ENCODE results near the gene LYZ. TPM values are rescaled to one million over a fixed set of nuclear protein-coding genes. Genes with fewer than 3 reads are reported as not detected.

The LYZ gene
- total RNA-seq, 1 experiment from 2014 or later = not detected

DNA sequence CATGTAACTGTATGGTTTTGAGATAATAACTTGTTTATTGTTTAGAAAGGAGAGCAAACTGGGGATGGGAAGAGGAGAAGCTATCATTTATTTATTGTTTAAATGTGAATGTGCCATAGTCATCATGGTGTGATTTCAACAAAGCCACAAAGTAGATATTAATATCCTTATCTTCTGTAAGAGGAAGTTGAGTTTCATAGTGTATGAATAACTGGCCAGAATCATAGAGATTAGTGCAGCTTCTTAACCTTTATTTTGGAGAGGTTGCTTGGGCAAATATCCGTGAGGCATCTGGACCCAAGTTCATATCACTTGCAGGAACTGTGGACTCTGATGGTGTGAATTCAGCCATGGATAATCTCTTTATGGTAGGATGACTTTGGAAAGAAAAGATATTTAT is 26.8 kb upstream of the LYZ start:
- H3K23me2 ChIP-seq (ENCODE audit: insufficient read length, low read depth, low read length, poor library complexity, severe bottlenecking) = no peaks in the 10 kb centered on the region
- WGBS (ENCODE audit: extremely low coverage, insufficient read length, low lambda C conversion rate) = no CpG with 5 or more reads among the region's 1 CpG
- no peak overlapping the region for H2BK120ac ChIP-seq (ENCODE audit: low read depth, low read length, poor library complexity, severe bottlenecking)
- no peak overlapping the region for H3K56ac ChIP-seq (ENCODE audit: insufficient read length, low read depth, low read length)
- no peak overlapping the region for H4K91ac ChIP-seq (ENCODE audit: insufficient read length, low read depth, low read length)
- TF ChIP-seq, protein P1, sequence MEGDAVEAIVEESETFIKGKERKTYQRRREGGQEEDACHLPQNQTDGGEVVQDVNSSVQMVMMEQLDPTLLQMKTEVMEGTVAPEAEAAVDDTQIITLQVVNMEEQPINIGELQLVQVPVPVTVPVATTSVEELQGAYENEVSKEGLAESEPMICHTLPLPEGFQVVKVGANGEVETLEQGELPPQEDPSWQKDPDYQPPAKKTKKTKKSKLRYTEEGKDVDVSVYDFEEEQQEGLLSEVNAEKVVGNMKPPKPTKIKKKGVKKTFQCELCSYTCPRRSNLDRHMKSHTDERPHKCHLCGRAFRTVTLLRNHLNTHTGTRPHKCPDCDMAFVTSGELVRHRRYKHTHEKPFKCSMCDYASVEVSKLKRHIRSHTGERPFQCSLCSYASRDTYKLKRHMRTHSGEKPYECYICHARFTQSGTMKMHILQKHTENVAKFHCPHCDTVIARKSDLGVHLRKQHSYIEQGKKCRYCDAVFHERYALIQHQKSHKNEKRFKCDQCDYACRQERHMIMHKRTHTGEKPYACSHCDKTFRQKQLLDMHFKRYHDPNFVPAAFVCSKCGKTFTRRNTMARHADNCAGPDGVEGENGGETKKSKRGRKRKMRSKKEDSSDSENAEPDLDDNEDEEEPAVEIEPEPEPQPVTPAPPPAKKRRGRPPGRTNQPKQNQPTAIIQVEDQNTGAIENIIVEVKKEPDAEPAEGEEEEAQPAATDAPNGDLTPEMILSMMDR (conservative IDR thresholded peaks at IDR 0.05) = no peak
- H3K4ac ChIP-seq (ENCODE audit: low read depth, low read length) = no peak overlapping the region
- H4K5ac ChIP-seq (ENCODE audit: insufficient read length, low read depth, low read length) = no peak overlapping the region
- no peak overlapping the region for H4K8ac ChIP-seq (replicated peaks; ENCODE audit: insufficient read length, low read depth, low read length)
- H3K9me3 Mint-ChIP-seq = peaks cover 16 to 33% of the 10 kb centered on the region in 2 experiments
- H3K36me3 Mint-ChIP-seq (ENCODE audit: insufficient read depth in 1 of 3, low read depth in 3 of 3) = peaks cover 12 to 20% (median 13%) of the 10 kb centered on the region in 3 experiments
- H3K4me2 ChIP-seq (ENCODE audit: insufficient read depth, insufficient read length, low read length) = no peak overlapping the region
- H3K14ac ChIP-seq (ENCODE audit: insufficient read depth, low read length) = no peak overlapping the region
- H2BK12ac ChIP-seq (ENCODE audit: insufficient read length, low read depth, low read length) = no peak overlapping the region
- no peak overlapping the region for H3T11ph ChIP-seq (ENCODE audit: low read length)
- no peak overlapping the region for H2BK15ac ChIP-seq (ENCODE audit: low read depth, low read length)
- H3K4me1 Mint-ChIP-seq = peaks cover 16% of the 10 kb centered on the region in 2 experiments
- no peak overlapping the region for H3K18ac ChIP-seq (ENCODE audit: insufficient read length, low read depth, low read length)
- no peaks in the 10 kb centered on the region for H3K27me3 ChIP-seq (ENCODE audit: insufficient read depth, low read length)
- no peak overlapping the region for H3K27ac Mint-ChIP-seq
- H3K9me3 ChIP-seq (ENCODE audit: control insufficient read depth, low read depth, low read length) = no peaks in the 10 kb centered on the region
- DNase-seq = no peak
- H3K4me3 Mint-ChIP-seq = no peak overlapping the region
- no peak overlapping the region for H2BK20ac ChIP-seq (ENCODE audit: low read depth, low read length, poor library complexity, severe bottlenecking)
- H3K27me3 Mint-ChIP-seq (ENCODE audit: low read depth) = no peaks in the 10 kb centered on the region; the same call in none of the 2 replicates
- H3K79me1 ChIP-seq (ENCODE audit: insufficient read depth, low read depth, low read length, poor library complexity, severe bottlenecking) = no peaks in the 10 kb centered on the region
- H4K20me1 ChIP-seq (ENCODE audit: control insufficient read depth, insufficient read depth, insufficient read length) = no peaks in the 10 kb centered on the region
- no peak overlapping the region for H2BK5ac ChIP-seq (ENCODE audit: insufficient read length, low read length)
- H3K9ac ChIP-seq (ENCODE audit: extremely low read depth, insufficient read length, low read length) = no peak overlapping the region
- no peak overlapping the region for H2AK5ac ChIP-seq (ENCODE audit: insufficient read length, low read length)
- H3K27ac ChIP-seq (ENCODE audit: insufficient read length, low read depth, low read length) = no peak overlapping the region
- H3K23ac ChIP-seq (ENCODE audit: insufficient read length, low read depth, low read length) = no peak overlapping the region
- H2AFZ ChIP-seq (ENCODE audit: low read length) = no peak overlapping the region
- H3K4me1 ChIP-seq (ENCODE audit: insufficient read depth, low read length) = peaks cover 6% of the 10 kb centered on the region; the same call in 1 of the 2 replicates
- H3K79me2 ChIP-seq (ENCODE audit: insufficient read depth, low read length) = no peaks in the 10 kb centered on the region
